HG03025 (cell line): Measurements from ENCODE around the gene TEX44.
A peak's percentile ranks its signal among the peaks of the same experiment; 100 is the strongest.
"Not testable (repeated sequence)": the region's sequence is repeated elsewhere in the genome, so short reads cannot be mapped to it uniquely, and the experiment has no call there.

Experiments used
- ATAC-seq: cut with Tn5 transposase; IDR thresholded peaks from one replicate; pipeline ENCODE4 v1.9.1; 2021; ENCODE audit warnings: mild to moderate bottlenecking, moderate library complexity; ENCODE audit not compliant: unreplicated experiment, low FRiP score

Gene TEX44

DNA sequence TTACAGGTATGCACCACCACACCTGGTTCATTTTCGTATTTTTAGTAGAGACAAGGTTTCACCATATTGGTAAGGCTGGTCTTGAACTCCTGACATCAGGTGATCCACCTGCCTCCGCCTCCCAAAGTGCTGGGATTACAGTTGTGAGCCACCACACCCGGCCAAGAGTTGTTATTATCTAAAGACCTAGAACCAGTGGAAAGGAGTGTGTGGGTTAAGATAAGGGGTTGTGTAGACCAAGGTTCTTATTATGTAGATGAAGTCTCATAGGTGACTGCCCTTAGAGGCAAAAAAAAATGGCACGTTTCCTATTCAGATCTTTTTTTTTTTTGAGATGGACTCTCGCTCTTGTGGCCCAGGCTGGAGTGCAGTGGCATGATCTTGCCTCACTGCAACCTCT, 21.7 kb upstream of the TEX44 start:
- not testable (repeated sequence) for ATAC-seq

DNA sequence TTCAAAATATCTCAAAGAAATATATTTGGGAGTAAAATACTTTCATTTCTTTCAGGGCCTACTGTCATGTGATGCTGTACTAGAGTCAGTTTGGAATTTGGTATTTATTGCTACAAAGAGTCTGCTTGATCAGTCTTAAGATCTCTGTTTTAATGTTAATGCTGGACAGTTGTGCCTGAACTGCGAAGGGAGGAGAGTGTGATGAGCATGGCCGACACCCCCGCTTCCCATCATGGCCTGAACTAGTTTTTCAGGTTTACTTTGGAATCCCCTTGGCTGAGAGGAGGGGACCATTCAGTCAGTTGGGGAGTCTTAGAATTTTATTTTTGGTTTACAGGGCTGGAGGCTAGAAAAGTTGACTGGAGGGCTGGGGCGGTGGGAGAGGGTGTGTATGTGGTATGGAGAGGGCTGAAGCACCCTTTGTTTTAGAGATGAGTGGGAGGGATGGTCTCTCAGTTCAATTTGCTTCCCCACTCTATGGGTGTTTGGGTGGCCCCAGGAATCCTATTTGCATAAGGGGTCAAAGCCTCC, 20.9 kb upstream of the TEX44 start:
- no peak for ATAC-seq

- ATAC-seq: no peak
These were observed 19.6 kb upstream of the TEX44 start for GRCh38 chr2:231573096-231573495.

DNA sequence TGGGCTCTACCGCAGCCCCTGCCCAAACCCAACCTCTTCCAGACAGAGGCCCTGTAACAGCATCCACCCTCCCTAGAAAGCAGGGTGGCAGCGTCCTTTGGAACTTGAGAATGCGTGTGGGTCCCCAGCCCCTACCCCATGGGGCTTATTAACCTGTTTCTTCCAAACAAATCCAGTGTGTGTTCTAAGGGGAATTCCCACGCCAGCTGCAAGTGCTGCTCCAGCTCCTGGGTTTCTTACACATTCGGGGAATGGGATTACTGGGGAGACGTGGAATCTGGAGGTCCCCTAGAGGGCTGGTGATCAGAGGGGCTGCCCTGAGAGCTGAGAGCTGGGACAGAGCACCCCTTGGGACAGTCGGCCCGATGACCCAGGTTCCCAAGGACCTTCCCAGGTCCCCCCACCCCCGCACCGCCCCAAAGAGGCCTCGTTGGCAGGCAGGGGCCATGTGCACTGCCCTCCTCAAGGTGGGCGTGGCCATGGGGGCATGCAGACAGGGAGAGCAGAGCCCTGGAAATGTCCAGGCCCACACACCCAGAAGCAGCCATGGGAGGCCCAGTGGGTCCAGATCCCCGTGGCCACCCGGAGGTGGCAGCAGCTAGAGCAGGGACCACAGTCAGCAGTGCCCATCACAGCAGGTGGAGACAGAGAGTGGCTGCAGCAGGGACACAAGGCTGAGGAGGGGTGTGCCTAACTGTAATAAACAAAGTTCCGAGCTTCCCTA, 18.8 kb upstream of the TEX44 start:
- ATAC-seq: no peak

GRCh38 chr2:231575612-231576256, 16.9 kb upstream of the TEX44 start:
- ATAC-seq: no peak

- ATAC-seq: no peak
These were observed 16.2 kb upstream of the TEX44 start for GRCh38 chr2:231576465-231576864.

DNA sequence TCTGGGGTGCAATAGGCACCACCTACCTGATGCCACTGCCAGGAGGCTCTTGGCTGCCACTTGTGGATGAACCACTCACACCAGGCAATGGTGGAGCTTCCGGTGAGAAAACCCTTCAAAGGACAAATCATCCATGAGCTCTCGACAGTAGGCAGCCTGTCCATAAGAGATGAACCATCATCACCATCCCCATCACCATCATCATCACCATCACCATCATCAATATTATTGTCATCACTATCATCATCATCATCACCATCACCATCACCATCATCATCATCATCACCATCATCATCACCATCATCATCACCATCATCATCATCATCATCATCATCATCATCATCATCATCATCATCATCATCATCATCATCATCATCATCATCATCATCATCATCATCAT, 14.0 kb upstream of the TEX44 start:
- not testable (repeated sequence) for ATAC-seq

- ATAC-seq: no peak
These were observed 13.1 kb upstream of the TEX44 start for GRCh38 chr2:231579560-231579959.

GRCh38 chr2:231581328-231581727, 11.3 kb upstream of the TEX44 start:
- no peak for ATAC-seq

DNA sequence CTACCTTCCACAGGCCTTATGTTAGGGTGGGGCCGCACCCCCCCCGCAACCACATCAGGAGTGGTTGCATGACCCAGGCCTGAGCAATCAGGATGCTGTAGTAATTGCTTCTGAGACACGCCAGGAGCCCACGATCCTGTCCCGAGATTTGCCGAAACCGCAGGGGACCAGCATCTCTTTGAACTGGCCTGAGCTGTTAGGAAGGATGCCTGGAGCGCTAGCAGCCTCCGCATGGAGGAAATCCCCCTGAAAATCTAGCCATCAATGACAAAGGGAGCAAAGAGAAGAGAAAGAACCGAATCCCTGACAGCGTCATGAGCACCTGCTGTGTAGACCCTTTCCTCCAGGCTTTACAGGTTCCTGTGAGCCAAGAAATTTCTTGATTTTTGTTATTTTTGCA, 8.7 kb upstream of the TEX44 start:
- ATAC-seq: no peak

DNA sequence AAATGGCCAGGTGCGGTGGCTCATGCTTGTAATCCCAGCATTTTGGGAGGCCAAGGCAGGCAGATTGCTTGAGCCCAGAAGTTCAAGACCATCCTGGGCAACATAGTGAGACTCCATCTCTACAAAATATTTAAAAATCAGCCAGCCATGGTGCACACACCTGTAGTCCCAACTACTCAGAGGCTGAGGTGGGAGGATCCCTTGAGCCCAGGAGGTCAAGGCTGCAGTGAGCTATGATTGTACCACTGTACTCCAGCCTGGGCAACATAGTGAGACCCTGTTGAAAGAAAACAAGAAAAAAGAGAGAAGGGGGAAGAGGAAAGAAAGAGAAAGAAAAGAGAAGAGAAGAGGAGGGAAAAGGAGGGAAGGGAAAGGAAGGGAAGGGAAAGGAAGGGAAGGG, 4.9 kb upstream of the TEX44 start:
- ATAC-seq: not testable (repeated sequence)

GRCh38 chr2:231589656-231590055, 3.0 kb upstream of the TEX44 start:
- ATAC-seq: no peak

- no peak for ATAC-seq
These were observed 2.0 kb upstream of the TEX44 start for GRCh38 chr2:231590614-231591013.

GRCh38 chr2:231593666-231594065, 1.0 kb downstream of the TEX44 start:
- no peak for ATAC-seq

- peak; percentile 72 for ATAC-seq
These were observed 4.4 kb downstream of the TEX44 start for GRCh38 chr2:231597014-231597611.

GRCh38 chr2:231597627-231598026, 5.0 kb downstream of the TEX44 start:
- ATAC-seq: no peak

DNA sequence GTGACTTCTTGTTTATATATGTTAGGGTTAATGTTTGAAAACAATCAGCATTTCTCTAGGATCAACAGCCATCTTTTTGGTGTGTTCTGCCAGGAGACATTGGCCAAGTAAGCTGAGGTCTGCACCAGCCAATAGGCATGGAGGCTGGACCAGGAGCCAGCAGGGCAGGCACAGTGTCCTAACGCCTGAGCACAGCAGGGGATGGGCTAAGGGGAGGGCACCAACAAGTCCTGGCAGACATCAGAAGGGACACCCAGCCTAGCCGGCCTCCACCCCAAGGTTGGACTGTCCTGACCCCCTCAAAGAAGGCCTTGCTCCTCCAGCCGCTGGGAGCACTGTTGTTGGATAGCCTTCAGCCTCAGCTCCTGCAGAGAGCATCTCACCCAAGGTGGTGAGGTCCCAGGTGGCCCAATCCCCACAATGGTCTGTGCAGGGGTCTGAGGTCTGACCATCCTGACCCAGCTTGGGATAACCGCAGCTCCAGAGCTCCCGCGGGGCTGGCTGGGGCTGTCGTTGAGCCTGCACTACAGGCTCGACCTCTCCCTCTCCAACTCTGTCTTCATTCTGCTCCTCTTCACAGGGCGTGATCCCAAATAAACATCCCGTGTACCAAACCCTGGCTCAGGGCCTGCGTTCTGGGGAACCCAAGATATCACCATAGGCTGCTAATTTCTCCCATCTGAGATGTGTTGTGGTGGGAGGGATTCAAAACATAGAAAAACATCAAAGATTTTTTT, 8.1 kb downstream of the TEX44 start:
- no peak for ATAC-seq

DNA sequence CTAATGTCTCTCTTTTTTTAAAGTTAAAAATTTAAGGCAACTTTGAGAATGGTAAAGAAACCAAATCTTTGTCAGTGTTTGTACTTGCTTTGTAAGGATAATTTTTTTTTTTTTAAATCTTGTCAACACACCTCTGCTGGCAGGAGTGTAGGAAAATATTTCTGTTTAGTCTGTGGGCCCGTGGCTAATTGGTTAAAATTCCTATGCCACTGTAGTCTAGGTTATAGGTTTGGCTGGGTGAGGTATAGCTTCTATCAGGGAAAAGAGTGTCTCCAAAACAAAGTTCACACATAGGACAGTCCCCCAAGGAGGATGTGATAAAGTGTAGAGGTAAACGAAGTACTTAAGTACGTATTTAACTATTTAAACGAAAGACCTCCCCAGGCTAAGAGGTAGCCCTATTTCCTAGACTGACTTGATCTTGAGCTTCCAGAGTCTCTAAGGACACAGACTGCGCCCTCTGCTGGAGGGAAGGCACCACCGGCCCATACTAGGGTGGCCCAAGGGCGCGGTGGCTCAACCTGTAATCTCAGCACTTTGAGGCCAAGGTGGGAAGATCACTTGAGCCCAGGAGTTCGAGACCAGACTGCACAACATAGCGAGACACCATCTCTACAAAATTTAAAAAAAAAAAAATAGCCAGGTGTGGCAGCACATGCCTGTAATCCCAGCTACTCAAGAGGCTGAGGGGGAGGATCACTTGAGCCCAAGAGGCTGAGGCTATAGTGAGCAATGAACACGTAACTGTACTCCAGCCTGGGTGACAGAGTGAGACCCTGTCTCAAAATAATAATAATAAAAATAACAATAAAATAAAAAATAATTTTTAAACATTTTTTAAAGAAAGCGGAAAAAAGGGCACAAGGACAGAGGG, 8.9 kb downstream of the TEX44 start:
- no peak for ATAC-seq

- ATAC-seq: no peak
These were observed 10.3 kb downstream of the TEX44 start for GRCh38 chr2:231602859-231603467.
